GM18511 (cell line): ENCODE measurements around the gene WASF2.
"Not testable (repeated sequence)": the region's sequence is repeated elsewhere in the genome, so short reads cannot be mapped to it uniquely, and the experiment has no call there.

Experiments
- ATAC-seq: cut with Tn5 transposase; IDR thresholded peaks from one replicate; pipeline ENCODE4 v1.9.1; 2021; ENCODE audit warnings: mild to moderate bottlenecking, moderate library complexity; ENCODE audit not compliant: unreplicated experiment

Gene WASF2

DNA sequence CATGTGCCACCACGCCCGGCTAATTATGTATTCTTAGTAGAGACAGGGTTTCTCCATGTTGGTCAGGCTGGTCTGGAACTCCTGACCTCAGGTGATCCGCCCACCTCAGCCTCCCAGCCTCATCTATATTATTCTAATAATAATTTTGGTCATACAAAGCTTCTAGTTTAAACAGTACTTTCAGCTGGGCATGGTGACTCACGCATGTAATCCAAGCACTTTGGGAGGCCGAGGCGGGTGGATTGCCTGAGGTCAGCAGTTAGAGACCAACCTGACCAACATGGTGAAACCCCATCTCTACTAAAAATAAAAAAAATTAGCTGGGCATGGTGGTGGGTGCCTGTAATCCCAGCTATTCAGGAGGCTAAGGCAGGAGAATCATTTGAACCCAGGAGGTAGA is 26.1 kb downstream of the WASF2 start:
- not testable (repeated sequence) for ATAC-seq

DNA sequence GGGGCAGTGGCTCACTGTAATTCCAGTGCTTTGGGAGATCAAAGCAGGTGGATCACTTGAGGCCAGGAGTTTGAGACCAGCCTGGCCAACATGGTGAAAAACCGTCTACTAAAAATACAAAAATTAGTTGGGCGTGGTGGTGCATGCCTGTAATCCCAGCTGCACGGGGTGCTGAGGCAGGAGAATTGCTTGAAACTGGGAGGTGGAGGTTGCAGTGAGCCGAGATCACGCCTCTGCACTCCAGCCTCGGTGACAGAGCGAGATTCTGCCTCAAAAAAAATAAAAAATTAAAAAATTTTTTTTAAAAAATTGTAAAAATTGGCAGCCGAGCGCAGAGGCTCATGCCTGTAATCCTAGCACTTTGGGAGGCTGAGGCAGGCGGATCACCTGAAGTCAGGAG is 31.4 kb downstream of the WASF2 start:
- not testable (repeated sequence) for ATAC-seq

DNA sequence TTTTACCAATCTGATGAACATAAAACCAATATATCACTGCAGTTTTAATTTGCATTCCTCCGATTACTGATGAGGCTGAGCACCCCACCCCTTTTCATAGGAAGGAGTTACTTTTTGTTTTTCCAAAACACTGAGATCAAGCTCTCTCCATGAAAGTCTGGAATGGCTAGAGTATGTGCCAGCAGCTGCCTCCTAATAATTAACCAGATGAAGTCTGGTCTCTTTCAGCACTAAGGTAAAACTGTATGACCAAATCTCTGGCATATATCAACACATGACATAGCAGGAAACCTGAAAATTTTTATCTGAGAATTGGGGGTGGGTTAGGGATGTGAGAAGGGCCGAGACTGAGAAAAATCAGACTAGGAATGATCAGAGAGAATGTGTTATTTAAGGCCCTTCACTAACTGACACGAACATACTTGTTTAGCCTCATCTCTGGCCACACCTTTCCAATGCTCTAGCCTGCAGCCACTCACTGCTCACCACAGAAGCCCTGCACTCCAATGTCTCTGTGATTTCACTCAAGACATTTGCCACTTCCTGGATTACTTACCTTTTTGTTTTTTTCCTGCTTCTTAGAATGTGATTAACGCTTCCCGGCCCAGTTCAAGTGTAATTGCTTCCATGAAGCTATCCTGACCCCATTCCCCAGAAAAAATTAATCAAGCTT is 34.7 kb downstream of the WASF2 start:
- ATAC-seq: no peak

DNA sequence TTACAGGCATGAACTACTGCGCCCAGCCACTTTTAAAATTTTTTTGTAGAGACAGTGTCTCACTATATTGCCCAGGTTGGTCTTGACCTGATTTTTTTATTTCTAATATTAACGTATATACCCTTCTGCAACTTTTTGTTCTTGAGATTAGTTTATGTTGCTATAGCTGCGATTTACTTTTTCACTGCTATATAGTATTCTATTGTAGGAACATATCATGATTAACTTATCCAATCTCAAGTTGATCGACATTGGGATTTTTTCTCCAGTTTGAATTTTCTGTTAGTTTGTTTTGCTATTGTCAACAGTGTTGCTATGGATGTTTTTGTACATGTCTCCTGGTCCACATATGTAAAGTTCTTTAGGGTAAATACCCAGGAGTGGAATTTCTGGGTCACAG is 35.4 kb downstream of the WASF2 start:
- ATAC-seq: no peak

- no peak for ATAC-seq
These were observed 38.6 kb downstream of the WASF2 start for GRCh38 chr1:27451343-27451742.

GRCh38 chr1:27448982-27449381 is 41.0 kb downstream of the WASF2 start:
- ATAC-seq: no peak

GRCh38 chr1:27447883-27448282 is 42.1 kb downstream of the WASF2 start:
- ATAC-seq: no peak

DNA sequence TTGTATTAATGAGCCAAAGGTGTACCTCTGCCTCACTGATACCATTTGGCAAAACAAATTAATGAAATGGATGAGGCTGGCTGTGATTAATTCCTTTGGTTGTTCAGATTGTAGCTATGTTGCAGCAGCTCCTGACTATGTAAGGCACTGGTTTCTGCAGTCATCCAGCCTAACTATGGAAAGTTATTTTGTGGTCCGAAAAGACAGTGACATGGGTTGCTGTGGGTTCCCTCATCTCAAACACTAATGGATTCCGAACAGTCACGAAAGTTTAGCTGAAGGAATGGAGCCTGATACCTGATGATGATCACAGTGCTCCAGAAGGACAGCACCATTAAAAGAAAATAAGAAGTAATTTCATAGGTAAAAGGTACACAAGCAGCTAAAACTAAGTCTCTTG is 42.6 kb downstream of the WASF2 start:
- no peak for ATAC-seq

- no peak for ATAC-seq
These were observed 43.4 kb downstream of the WASF2 start for GRCh38 chr1:27446496-27447020.

GRCh38 chr1:27445177-27445936 is 44.6 kb downstream of the WASF2 start:
- ATAC-seq: peak; percentile 46

DNA sequence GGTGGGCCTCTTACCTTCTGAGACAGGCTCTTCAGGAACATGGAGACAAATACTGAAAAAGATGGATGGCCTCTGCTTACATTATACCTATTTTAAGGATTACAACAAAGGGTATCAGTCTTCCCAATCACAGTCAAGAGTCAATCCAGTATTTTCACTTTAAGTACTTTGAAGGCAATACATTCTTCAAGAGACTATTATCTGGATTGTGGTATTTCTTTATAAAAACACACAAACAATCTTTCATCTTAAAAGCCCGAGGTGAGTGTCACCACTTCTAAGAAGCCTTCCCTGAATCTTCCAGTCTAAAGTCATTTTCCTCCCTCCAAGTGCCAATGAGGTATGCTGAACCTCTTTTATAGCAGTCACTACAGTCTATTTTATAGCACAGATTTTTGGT is 45.3 kb downstream of the WASF2 start:
- no peak for ATAC-seq

DNA sequence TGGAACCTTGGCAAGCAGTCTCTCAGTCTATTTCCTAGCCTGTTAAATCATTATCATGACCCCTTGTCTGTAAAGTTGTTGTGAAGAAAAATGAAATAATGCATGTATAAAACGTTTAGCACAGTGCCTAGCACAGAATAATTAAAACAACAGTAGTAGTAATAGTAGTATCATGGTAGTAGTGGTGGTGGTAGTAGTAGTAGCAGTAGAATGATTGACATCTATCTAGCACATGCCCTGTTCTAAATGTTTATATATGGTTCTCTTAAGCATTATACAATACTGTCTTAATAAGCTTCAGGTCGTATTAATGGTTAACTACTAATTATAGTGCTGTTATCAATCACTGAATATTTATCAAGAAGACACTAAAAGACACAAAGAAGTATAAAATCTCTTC is 50.8 kb downstream of the WASF2 start:
- no peak for ATAC-seq

- no peak for ATAC-seq
These were observed 51.3 kb downstream of the WASF2 start for GRCh38 chr1:27438621-27439061.

GRCh38 chr1:27436204-27437159 is 53.5 kb downstream of the WASF2 start:
- no peak for ATAC-seq

GRCh38 chr1:27435566-27436203 is 54.3 kb downstream of the WASF2 start:
- ATAC-seq: no peak

- ATAC-seq: no peak
These were observed 56.3 kb downstream of the WASF2 start for GRCh38 chr1:27433706-27434105.

- ATAC-seq: not testable (repeated sequence)
These were observed 57.2 kb downstream of the WASF2 start for GRCh38 chr1:27432725-27433124.

DNA sequence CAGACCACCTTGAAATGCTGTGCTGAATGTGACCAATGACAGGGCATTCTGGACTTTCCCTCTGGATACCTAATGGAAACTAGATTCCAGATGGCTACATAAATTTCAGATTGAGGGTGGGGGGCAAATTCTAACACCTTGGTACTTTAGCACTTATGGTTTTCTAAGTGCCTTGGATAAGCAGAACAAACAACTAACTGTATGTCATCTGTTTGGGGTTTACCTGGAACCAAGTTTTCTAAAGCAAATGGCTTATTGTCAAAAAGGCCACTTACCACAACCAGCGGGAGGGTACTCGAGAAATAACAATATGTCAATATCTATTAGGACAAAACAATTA is 58.4 kb downstream of the WASF2 start:
- no peak for ATAC-seq

- no peak for ATAC-seq
These were observed 58.9 kb downstream of the WASF2 start for GRCh38 chr1:27430903-27431600.

GRCh38 chr1:27429029-27429425 is 60.9 kb downstream of the WASF2 start:
- ATAC-seq: no peak
